Suprapubic skin (tissue), 4 donors: ENCODE data around the gene COL18A1. TPM values are rescaled to one million over a fixed set of nuclear protein-coding genes. Genes with fewer than 3 reads are reported as not detected.

Experiments
- DNase-seq, 2 donors: peaks; one replicate each; pipeline ENCODE4 v3.0.0-alpha.2; 2019; ENCODE audit warnings: low spot score in 2 of 2
- H3K27ac ChIP-seq: fragments of 200-600 bp; sonication (generic); one replicate; pipeline ENCODE4 v1.5.1; 2019
- H3K27me3 ChIP-seq: fragments of 200-600 bp; sonication (generic); one replicate; pipeline ENCODE4 v1.5.1; 2019
- H3K36me3 ChIP-seq: fragments of 200-600 bp; sonication (generic); one replicate; pipeline ENCODE4 v1.5.1; 2019
- H3K4me1 ChIP-seq: fragments of 200-600 bp; sonication (generic); one replicate; pipeline ENCODE4 v1.5.1; 2019
- H3K4me3 ChIP-seq: fragments of 200-600 bp; sonication (generic); one replicate; pipeline ENCODE4 v1.5.1; 2019; ENCODE audit warnings: mild to moderate bottlenecking
- H3K9me3 ChIP-seq: fragments of 200-600 bp; sonication (generic); one replicate; pipeline ENCODE4 v1.5.1; 2019
- EP300 ChIP-seq: sonication (generic); formaldehyde crosslinking; IDR thresholded peaks from one replicate; pipeline ENCODE4 v1.6.1; 2017; ENCODE audit warnings: antibody characterized with exemption
- POLR2A ChIP-seq, 2 donors: fragments of 450-650 bp; IDR thresholded peaks; one replicate each; pipeline ENCODE4 v1.6.1; 2017; ENCODE audit warnings: antibody characterized with exemption in 2 of 2, mild to moderate bottlenecking in 2 of 2, moderate library complexity in 2 of 2
- POLR2AphosphoS5 ChIP-seq, 3 donors: sonication (generic); formaldehyde crosslinking; IDR thresholded peaks; one replicate each; pipeline ENCODE4 v1.6.1; 2017; ENCODE audit warnings: antibody characterized with exemption in 3 of 3
- WGBS: methylation state at CpG from one replicate; pipeline ENCODE4 v1.1.5; 2018; 5-methylcytosine and 5-hydroxymethylcytosine counted together
- total RNA-seq, 4 donors: library from RNA; depleted of rRNA; stranded (reverse); fragments of >200 nt; gene quantifications; one replicate each; pipeline ENCODE4 v1.1.0, GENCODE V29; 2016
- TF ChIP-seq, protein P1 (sequence below), 2 donors: fragments of 200-600 bp in 1 of 2; fragments of 450-650 bp in 1 of 2; sonication (generic) in 1 of 2; IDR thresholded peaks; one replicate each; pipeline ENCODE4 v1.5.1; 2016 to 2019; ENCODE audit warnings: antibody characterized with exemption in 2 of 2, mild to moderate bottlenecking in 1 of 2, moderate library complexity in 1 of 2

Gene COL18A1
- total RNA-seq, 4 donors from 2014 or later: 71.9 to 157 (median 101) TPM

DNA sequence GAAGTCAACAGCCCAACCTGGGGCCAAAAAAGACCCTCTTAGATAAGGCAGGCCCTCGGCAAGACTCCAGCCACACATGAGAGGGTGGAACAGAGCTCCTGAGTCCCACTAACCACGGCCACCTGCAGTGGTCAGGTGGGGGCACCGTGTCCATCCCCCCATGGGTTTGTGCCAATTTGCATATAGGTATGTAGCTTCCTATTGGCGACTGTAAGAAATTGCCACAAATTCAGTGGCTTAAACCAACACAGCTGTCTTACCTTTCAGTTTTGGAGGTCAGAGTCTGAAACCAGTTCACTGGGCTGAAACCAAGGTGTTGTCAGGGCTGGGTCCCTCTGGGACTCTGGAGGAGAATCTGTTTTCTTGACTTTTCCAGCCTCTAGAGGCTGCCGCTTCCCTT is 59.3 kb downstream of the COL18A1 start:
- no peak overlapping the region for H3K4me3 ChIP-seq
- whole genome bisulfite sequencing: 94% methylated on average over 3 of the region's 5 CpGs

DNA sequence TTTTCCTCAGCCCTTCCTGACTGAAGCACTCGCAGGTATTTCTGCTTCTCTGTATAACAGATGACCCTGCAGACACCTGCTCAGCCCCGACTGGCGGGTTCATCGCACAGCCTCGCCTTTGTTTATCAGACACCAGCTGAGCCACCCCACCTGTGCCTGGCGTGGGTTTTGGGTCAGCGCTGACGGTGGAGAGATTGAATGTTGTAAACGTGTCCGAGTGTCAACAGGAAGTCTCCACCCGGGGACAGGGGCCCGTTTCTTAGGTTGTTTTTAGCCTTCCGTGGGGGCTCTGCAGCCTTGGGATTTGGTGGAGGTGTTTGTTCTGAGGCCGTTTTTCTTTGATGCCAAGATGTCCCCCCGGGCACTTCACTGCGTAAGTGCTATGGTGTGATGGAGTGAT is 60.1 kb downstream of the COL18A1 start:
- 76% methylated on average over 16 of the region's 16 CpGs for WGBS
- no peaks in the 10 kb centered on the region for H3K9me3 ChIP-seq
- H3K36me3 ChIP-seq: peaks cover 5% of the 10 kb centered on the region
- no peak for DNase-seq
- peaks cover 24% of the 10 kb centered on the region for H3K4me1 ChIP-seq
- no peaks in the 10 kb centered on the region for H3K27me3 ChIP-seq
- TF ChIP-seq POLR2AphosphoS5 (IDR thresholded peaks at IDR 0.05) (no peak), EP300 (no peak), POLR2A (IDR thresholded peaks at IDR 0.05) (no peak)
- TF ChIP-seq, protein P1, sequence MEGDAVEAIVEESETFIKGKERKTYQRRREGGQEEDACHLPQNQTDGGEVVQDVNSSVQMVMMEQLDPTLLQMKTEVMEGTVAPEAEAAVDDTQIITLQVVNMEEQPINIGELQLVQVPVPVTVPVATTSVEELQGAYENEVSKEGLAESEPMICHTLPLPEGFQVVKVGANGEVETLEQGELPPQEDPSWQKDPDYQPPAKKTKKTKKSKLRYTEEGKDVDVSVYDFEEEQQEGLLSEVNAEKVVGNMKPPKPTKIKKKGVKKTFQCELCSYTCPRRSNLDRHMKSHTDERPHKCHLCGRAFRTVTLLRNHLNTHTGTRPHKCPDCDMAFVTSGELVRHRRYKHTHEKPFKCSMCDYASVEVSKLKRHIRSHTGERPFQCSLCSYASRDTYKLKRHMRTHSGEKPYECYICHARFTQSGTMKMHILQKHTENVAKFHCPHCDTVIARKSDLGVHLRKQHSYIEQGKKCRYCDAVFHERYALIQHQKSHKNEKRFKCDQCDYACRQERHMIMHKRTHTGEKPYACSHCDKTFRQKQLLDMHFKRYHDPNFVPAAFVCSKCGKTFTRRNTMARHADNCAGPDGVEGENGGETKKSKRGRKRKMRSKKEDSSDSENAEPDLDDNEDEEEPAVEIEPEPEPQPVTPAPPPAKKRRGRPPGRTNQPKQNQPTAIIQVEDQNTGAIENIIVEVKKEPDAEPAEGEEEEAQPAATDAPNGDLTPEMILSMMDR (IDR thresholded peaks at IDR 0.05): no peak
- no peak overlapping the region for H3K4me3 ChIP-seq
- H3K27ac ChIP-seq: no peak overlapping the region

More for the DNA sequence above, 59.3 kb downstream of the COL18A1 start:
- H3K36me3 ChIP-seq: peaks cover 9% of the 10 kb centered on the region
- no peak for DNase-seq
- H3K27ac ChIP-seq: no peak overlapping the region
- H3K4me1 ChIP-seq: peaks cover 16% of the 10 kb centered on the region
- H3K27me3 ChIP-seq: no peaks in the 10 kb centered on the region
- TF ChIP-seq POLR2A (IDR thresholded peaks at IDR 0.05) (no peak), EP300 (no peak), POLR2AphosphoS5 (IDR thresholded peaks at IDR 0.05) (no peak)
- TF ChIP-seq, protein P1 (IDR thresholded peaks at IDR 0.05): no peak
- no peaks in the 10 kb centered on the region for H3K9me3 ChIP-seq

DNA sequence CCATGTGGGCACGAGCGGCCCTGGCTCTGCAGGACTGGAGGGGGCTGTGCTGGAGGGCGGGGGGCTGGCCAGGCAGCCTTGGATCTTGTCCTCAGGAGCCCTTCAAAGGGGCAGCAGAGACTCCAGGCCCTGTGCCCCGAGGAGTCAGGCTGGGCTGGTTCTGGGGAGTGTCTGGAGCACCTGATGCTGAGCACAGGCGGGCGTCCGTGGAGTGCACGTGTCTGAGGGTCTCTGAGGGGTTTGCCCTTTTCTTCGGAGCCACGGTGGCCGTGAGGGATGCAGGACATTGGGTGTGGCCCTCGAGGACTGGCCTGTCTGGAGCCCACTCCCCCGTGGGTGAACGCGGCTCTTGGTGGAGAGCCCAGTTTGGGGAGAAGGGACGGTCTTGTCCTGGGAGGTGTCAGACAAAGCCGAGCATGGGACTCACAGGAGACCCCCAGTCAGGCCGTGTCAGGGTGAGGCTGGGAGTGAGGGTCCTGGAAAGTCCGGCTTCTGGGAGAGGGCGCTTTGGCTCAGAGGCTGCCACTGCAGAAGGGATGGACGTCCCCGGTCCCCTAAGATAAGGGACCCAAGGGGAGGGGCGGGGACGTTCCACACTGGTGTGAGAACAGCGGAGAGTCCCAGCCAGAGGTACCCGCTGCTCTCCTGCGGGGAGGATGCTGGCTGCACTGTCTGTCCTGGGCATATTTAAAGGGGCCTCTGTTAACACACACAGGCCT is 60.8 kb downstream of the COL18A1 start:
- WGBS: 87% methylated on average over 6 of the region's 27 CpGs
- peaks cover 2% of the 10 kb centered on the region for H3K36me3 ChIP-seq

DNA sequence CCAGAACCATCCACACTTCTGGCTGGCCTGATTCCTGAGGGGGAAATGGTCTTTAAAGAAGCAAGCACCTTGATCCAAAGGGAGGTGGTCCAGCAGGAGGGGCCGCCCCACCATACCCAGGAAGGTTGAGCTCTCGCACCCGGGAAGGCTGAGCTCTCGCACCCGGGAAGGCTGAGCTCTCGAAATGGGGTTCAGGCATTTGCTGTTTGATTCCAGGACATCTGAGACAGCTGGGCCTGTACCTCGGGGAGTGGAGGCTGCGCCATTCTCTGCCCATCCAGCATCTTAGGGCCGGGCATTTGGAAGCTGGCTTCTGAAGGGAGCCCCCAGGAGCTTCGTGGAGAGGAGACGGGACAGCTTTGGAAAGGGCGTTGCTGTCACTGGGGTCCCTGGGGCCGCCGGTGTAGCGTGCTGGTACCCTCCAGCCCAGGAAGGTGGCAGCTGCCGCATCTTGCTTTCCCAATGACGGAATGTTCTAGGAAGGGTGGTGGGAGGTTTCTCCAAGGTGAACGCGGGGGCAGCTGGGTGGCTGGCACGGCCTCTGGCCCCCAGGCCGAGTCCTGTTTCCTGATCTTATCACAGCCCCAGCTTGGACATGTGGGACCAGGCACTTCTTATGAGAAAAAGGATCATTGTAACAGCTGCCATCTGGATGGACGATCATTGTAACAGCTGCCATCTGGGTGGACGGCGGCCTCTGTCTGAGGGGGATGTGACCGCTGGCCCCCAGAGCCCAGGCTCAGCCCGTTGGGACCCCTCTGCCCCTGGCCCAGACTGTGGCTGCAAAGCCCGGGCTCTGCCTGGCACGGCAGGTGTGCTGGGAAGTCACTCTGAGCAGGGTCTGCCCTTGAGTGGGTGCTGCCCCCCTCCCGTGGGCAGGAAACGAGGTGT is 61.6 kb downstream of the COL18A1 start:
- peak in 1 of 2 donors; percentile 56 for DNase-seq
- Histone ChIP-seq H3K27ac (no peak overlapping the region), H3K36me3 (peaks cover 2% of the 10 kb centered on the region), H3K4me3 (no peak overlapping the region), H3K27me3 (no peaks in the 10 kb centered on the region), H3K4me1 (peaks cover 39% of the 10 kb centered on the region), H3K9me3 (no peaks in the 10 kb centered on the region)
- 77% methylated on average over 7 of the region's 30 CpGs for WGBS
- TF ChIP-seq, protein P1 (IDR thresholded peaks at IDR 0.05): no peak
- TF ChIP-seq EP300 (no peak), POLR2AphosphoS5 (IDR thresholded peaks at IDR 0.05) (no peak), POLR2A (IDR thresholded peaks at IDR 0.05) (no peak)

More for the DNA sequence above, 60.8 kb downstream of the COL18A1 start:
- Histone ChIP-seq H3K9me3 (no peaks in the 10 kb centered on the region), H3K4me3 (no peak overlapping the region), H3K27ac (no peak overlapping the region), H3K27me3 (no peaks in the 10 kb centered on the region), H3K4me1 (peaks cover 31% of the 10 kb centered on the region)
- peak in 1 of 2 donors; percentile 40 for DNase-seq
- TF ChIP-seq POLR2A (IDR thresholded peaks at IDR 0.05) (no peak), POLR2AphosphoS5 (IDR thresholded peaks at IDR 0.05) (no peak), EP300 (no peak)
- TF ChIP-seq, protein P1 (IDR thresholded peaks at IDR 0.05): no peak

DNA sequence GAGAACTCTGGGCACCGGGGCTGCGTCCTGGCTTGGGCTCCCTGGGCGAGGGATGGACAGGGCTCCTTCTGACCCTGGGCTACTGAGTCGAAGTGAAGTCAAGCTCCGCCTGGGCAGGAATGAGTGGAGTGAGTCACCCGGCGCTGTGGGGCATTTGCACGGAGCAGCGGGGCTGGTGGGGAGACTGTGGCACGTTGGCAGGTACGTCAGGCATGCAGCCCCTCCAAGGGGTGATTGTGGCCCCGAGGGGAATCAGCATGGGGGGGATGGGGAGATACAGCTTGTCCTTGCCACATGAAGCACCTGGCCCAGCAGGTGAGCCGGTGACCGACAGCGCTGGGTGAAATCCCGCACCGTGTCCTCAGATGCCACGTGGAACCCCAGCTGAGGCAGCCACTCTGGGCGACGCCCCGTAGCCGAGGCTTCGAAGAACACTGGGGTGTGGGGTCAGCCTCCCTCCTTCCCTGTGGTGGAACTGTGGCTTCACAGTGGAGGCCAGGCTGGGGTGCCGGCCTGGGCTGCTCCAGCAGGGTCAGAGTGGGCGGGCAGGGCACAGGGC is 62.3 kb downstream of the COL18A1 start:
- Histone ChIP-seq H3K4me1 (peaks cover 46% of the 10 kb centered on the region), H3K27me3 (no peaks in the 10 kb centered on the region), H3K36me3 (peaks cover 2% of the 10 kb centered on the region), H3K9me3 (no peaks in the 10 kb centered on the region), H3K27ac (no peak overlapping the region), H3K4me3 (no peak overlapping the region)
- WGBS: 77% methylated on average over 10 of the region's 25 CpGs
- no peak for DNase-seq
- no peak for TF ChIP-seq POLR2A (IDR thresholded peaks at IDR 0.05)
- no peak for TF ChIP-seq POLR2AphosphoS5 (IDR thresholded peaks at IDR 0.05)
- TF ChIP-seq, protein P1 (IDR thresholded peaks at IDR 0.05): no peak
- TF ChIP-seq EP300: no peak
